Measurements from ENCODE around the gene ROS1. TPM values are rescaled to one million over a fixed set of nuclear protein-coding genes. Genes with fewer than 3 reads are reported as not detected.

The ROS1 gene
- total RNA-seq, 1 donor from 2014 or later: not detected

- peaks cover 2% of the 10 kb centered on the region for H3K36me3 Mint-ChIP-seq (ENCODE audit: low read depth)
- peaks cover 9% of the 10 kb centered on the region for H3K4me1 Mint-ChIP-seq
- no peak within 1 kb of the TSS for H3K27ac Mint-ChIP-seq (ENCODE audit: unreplicated experiment)
- peaks cover 99% of the 10 kb centered on the region for H3K27me3 Mint-ChIP-seq (ENCODE audit: low read depth)
- H3K4me3 Mint-ChIP-seq: peak within 1 kb of the TSS; percentile 82
- H3K9me3 Mint-ChIP-seq: peaks cover 3% of the 10 kb centered on the region
- TF ChIP-seq CTCF (conservative IDR thresholded peaks at IDR 0.05): peak; percentile 24
- peak; percentile 51 for DNase-seq (ENCODE audit: low read depth, low spot score)
Measured at GRCh38 chr6:117265410-117266256, 160.1 kb downstream of the ROS1 start, which contains the start of gene VGLL2. Gene VGLL2 (plus strand): TSS chr6:117265558. CDS start chr6:117265764, 206 bp downstream.

DNA sequence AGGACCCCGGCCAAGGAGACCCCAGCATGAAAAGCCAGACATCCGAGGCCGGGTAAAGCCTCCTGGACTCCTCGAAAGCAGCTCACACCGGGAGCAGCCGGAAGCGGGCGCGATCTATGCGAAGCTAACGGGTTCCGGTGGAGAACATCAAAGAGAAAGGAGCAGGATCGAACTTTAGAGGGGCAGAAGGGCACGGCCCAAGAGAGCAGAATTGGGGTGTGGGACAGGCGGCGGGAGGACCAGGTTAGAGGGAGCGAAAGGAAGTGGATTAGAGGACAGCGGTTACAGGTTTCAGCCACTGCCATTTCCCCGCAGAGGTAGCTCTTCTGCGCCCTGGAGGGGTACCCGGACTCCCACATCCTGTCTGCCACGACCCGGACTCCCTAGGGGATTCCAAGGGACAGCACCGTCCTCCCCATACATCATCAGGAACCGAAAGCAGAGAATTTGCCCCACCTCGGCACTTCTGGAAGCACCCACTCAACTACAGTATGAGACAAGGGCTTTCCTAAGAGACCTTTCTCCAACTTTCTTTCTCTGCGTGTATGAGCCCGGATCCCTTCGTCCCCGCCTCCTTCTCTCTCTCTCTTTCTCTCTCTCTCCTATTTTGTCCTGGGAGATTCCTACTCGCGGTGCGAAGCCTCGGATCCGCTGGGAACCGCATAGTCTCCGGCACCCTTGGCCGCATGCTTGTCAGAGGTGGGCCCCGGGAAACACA, 160.9 kb downstream of the ROS1 start:
- H3K4me1 Mint-ChIP-seq: peaks cover 9% of the 10 kb centered on the region
- H3K27me3 Mint-ChIP-seq (ENCODE audit: low read depth): peaks cover 100% of the 10 kb centered on the region
- no peak overlapping the region for H3K27ac Mint-ChIP-seq (ENCODE audit: unreplicated experiment)
- H3K4me3 Mint-ChIP-seq: peak overlapping the region; percentile 65
- no peak for DNase-seq (ENCODE audit: low read depth, low spot score)
- no peak for TF ChIP-seq CTCF (conservative IDR thresholded peaks at IDR 0.05)
- H3K9me3 Mint-ChIP-seq: peaks cover 3% of the 10 kb centered on the region
- H3K36me3 Mint-ChIP-seq (ENCODE audit: low read depth): peaks cover 2% of the 10 kb centered on the region

DNA sequence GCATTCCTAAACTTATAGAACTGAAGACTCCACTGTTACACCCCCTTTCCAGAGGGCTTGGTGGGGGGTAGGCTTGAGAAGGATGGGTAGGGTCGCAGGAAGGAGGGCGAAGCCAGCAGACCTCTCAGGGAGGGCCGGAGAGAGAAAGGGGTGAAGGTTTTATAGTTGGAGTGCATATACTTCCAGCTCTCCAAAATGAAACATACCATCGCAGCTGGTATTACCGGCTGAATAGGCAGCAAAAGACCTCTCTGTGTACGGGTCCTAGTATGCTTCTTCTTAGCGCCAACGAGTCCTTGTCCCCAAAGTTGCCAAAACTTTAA, 161.4 kb downstream of the ROS1 start:
- H3K36me3 Mint-ChIP-seq (ENCODE audit: low read depth): peaks cover 2% of the 10 kb centered on the region
- H3K4me1 Mint-ChIP-seq: peaks cover 9% of the 10 kb centered on the region
- H3K9me3 Mint-ChIP-seq: peaks cover 3% of the 10 kb centered on the region
- H3K27me3 Mint-ChIP-seq (ENCODE audit: low read depth): peaks cover 99% of the 10 kb centered on the region
- no peak for DNase-seq (ENCODE audit: low read depth, low spot score)
- no peak overlapping the region for H3K27ac Mint-ChIP-seq (ENCODE audit: unreplicated experiment)
- no peak for TF ChIP-seq CTCF (conservative IDR thresholded peaks at IDR 0.05)
- H3K4me3 Mint-ChIP-seq: peak overlapping the region; percentile 65

DNA sequence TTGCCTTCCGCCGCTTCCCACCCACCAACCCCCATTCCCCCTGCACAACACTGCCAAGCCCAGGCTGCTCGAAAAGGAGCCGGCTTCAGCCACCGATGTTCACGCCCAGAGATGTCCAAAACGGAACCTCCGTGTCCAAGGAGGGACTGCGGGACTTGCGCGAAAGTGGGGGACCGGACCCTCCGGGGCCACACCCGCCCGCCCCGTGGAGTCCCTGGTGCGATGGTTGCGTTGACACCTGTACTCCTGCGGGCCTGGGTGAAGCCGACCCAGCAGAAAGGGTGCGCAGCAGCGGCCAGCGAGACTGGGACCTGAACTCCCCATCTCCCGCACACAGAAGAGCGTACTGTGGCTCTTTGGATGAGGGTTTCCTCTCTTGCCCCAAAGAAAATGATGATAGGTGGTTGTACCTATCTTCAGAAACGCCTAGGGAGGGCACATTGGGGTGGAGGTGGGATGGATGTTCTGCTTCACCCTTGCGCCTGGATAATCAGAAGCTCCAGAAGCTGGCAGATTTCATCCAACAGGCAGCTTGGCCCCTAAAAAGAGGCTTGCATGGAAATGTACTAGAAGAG, 162.3 kb downstream of the ROS1 start:
- Mint-ChIP-seq H3K4me3 (no peak overlapping the region), H3K27ac (ENCODE audit: unreplicated experiment) (no peak overlapping the region), H3K36me3 (ENCODE audit: low read depth) (peaks cover 2% of the 10 kb centered on the region), H3K4me1 (peaks cover 9% of the 10 kb centered on the region), H3K27me3 (ENCODE audit: low read depth) (peaks cover 92% of the 10 kb centered on the region), H3K9me3 (peaks cover 3% of the 10 kb centered on the region)
- no peak for DNase-seq (ENCODE audit: low read depth, low spot score)
- TF ChIP-seq CTCF (conservative IDR thresholded peaks at IDR 0.05): no peak

GRCh38 chr6:117262799-117263198, 162.9 kb downstream of the ROS1 start:
- Mint-ChIP-seq H3K27me3 (ENCODE audit: low read depth) (peaks cover 92% of the 10 kb centered on the region), H3K4me1 (peaks cover 9% of the 10 kb centered on the region), H3K4me3 (no peak overlapping the region), H3K9me3 (peaks cover 3% of the 10 kb centered on the region), H3K36me3 (ENCODE audit: low read depth) (peaks cover 2% of the 10 kb centered on the region), H3K27ac (ENCODE audit: unreplicated experiment) (no peak overlapping the region)
- TF ChIP-seq CTCF (conservative IDR thresholded peaks at IDR 0.05): no peak
- no peak for DNase-seq (ENCODE audit: low read depth, low spot score)

All from neural crest cell (in vitro differentiated cells).